ENCODE results near the gene NOL9. TPM values are rescaled to one million over a fixed set of nuclear protein-coding genes. Genes with fewer than 3 reads are reported as not detected.

The NOL9 gene
- total and polyA plus RNA-seq, 2 of the 13 experiments (the other 11 are each of a cell fraction or from before 2014, with no cell fraction given) = 18.0 to 24.7 TPM

- TF ChIP-seq ZNF670 (CRISPR knock-in tag; IDR thresholded peaks at IDR 0.05; ENCODE audit: borderline replicate concordance) (no peak), ARNTL (CRISPR knock-in tag; IDR thresholded peaks at IDR 0.05) (no peak), SP4 (CRISPR knock-in tag; IDR thresholded peaks at IDR 0.05) (no peak), TCF7L2 (IDR thresholded peaks at IDR 0.05; ENCODE audit: low read depth, low read length) (no peak), DNMT1 (CRISPR knock-in tag; IDR thresholded peaks at IDR 0.05) (no peak), SKI (IDR thresholded peaks at IDR 0.05; ENCODE audit: partially characterized antibody) (no peak), ZNF30 (CRISPR knock-in tag; IDR thresholded peaks at IDR 0.05) (no peak), MTA1 (CRISPR knock-in tag; IDR thresholded peaks at IDR 0.05; ENCODE audit: borderline replicate concordance) (no peak)
These were observed 69.5 kb downstream of the NOL9 start (continued) for GRCh38 chr1:6484826-6485167.

DNA sequence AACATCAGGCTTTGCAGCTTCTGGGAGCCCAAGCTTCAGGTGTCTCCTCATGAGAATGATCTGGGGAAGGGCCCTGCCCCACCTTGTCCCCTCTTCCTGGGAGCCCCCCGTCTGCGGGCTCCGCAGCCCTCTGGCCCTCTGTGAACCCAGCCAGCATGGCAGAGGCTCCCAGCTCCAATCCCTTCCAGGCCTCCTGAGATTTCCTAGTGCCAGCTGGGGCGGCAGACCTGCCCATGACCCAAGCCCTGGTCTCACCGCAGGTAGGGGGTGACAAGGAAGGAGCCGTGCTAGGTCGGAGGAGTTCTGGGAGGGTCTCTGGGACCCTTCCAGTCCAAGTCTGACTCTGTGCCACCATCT lies 70.6 kb downstream of the NOL9 start:
- DNase-seq (ENCODE audit: low spot score) = no peak
- no peaks in the 10 kb centered on the region for H3K36me3 ChIP-seq (replicated peaks in 1 of 2; ENCODE audit: control insufficient read depth in 1 of 2, insufficient read depth in 2 of 2, low read length in 2 of 2)
- WGBS (ENCODE audit: low lambda C conversion rate) = 88% methylated on average over 7 of the region's 7 CpGs
- H3K27ac ChIP-seq (ENCODE audit: extremely low read length, insufficient read depth, low read length) = no peak overlapping the region
- POLR2A ChIA-PET = no interaction called here
- H2AFZ ChIP-seq (ENCODE audit: low read length) = no peak overlapping the region
- FAIRE-seq = no peak
- H4K20me1 ChIP-seq (ENCODE audit: insufficient read depth, low read length) = no peaks in the 10 kb centered on the region
- BruUV-seq (replicated peaks) = no TSS peak
- CTCF ChIA-PET (ENCODE audit: low intra/inter-chr PET ratio, low total read pairs) = no interaction called here
- H3K79me2 ChIP-seq (ENCODE audit: insufficient read depth, low read length) = no peaks in the 10 kb centered on the region
- no peak overlapping the region for H3K4me2 ChIP-seq (ENCODE audit: low read depth, low read length)
- H3K27me3 ChIP-seq (ENCODE audit: control insufficient read depth in 1 of 2, insufficient read depth in 2 of 2, low read length in 2 of 2) = peaks cover 0 to 3% of the 10 kb centered on the region in 2 experiments; a peak in 1 of 5 replicates
- H3K9me3 ChIP-seq (ENCODE audit: low read length) = no peaks in the 10 kb centered on the region
- intact Hi-C loops (cut with micrococcal nuclease; ENCODE audit: unreplicated experiment) = no loop called here
- H3K4me1 ChIP-seq (ENCODE audit: insufficient read depth, low read length) = peaks cover 28% of the 10 kb centered on the region
- in situ Hi-C loops (cut with HindIII; ENCODE audit: extremely low pct_ligation_motif_present, low pct_unique_long_range_greater_than_20kb) = loop anchor here (5.0 to 25.0 kb wide), 2 partner anchors 44 to 729 kb away; no protein-coding TSS in a partner anchor
- no peak for ATAC-seq
- no peak overlapping the region for H3K4me3 ChIP-seq (replicated peaks in 1 of 3; ENCODE audit: insufficient read depth in 1 of 3, low read depth in 2 of 3, low read length in 3 of 3)
- no peak overlapping the region for H3K9ac ChIP-seq (ENCODE audit: insufficient read depth, low read depth, low read length)
- TF ChIP-seq HMG20B (CRISPR knock-in tag; conservative IDR thresholded peaks at IDR 0.05) = no peak
- no peak for TF ChIP-seq SIX4 (CRISPR knock-in tag; IDR thresholded peaks at IDR 0.05)
- TF ChIP-seq, protein P1, sequence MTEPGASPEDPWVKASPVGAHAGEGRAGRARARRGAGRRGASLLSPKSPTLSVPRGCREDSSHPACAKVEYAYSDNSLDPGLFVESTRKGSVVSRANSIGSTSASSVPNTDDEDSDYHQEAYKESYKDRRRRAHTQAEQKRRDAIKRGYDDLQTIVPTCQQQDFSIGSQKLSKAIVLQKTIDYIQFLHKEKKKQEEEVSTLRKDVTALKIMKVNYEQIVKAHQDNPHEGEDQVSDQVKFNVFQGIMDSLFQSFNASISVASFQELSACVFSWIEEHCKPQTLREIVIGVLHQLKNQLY (CRISPR knock-in tag; IDR thresholded peaks at IDR 0.05) = no peak
- no peak for TF ChIP-seq JARID2 (CRISPR knock-in tag; IDR thresholded peaks at IDR 0.05; ENCODE audit: insufficient replicate concordance)
- TF ChIP-seq MEIS1 (CRISPR knock-in tag; IDR thresholded peaks at IDR 0.05; ENCODE audit: borderline replicate concordance) = no peak
- TF ChIP-seq ISX (CRISPR knock-in tag; conservative IDR thresholded peaks at IDR 0.05) = no peak
- TF ChIP-seq ZFP90 (CRISPR knock-in tag; IDR thresholded peaks at IDR 0.05; ENCODE audit: borderline replicate concordance) = no peak
- TF ChIP-seq GMEB1 (CRISPR knock-in tag; IDR thresholded peaks at IDR 0.05; ENCODE audit: borderline replicate concordance) = no peak
- TF ChIP-seq ZFP36 (IDR thresholded peaks at IDR 0.05; ENCODE audit: borderline replicate concordance, low read depth, low read length, partially characterized antibody) = no peak
- TF ChIP-seq ZFP62 (CRISPR knock-in tag; IDR thresholded peaks at IDR 0.05) = no peak
- TF ChIP-seq, protein P2, sequence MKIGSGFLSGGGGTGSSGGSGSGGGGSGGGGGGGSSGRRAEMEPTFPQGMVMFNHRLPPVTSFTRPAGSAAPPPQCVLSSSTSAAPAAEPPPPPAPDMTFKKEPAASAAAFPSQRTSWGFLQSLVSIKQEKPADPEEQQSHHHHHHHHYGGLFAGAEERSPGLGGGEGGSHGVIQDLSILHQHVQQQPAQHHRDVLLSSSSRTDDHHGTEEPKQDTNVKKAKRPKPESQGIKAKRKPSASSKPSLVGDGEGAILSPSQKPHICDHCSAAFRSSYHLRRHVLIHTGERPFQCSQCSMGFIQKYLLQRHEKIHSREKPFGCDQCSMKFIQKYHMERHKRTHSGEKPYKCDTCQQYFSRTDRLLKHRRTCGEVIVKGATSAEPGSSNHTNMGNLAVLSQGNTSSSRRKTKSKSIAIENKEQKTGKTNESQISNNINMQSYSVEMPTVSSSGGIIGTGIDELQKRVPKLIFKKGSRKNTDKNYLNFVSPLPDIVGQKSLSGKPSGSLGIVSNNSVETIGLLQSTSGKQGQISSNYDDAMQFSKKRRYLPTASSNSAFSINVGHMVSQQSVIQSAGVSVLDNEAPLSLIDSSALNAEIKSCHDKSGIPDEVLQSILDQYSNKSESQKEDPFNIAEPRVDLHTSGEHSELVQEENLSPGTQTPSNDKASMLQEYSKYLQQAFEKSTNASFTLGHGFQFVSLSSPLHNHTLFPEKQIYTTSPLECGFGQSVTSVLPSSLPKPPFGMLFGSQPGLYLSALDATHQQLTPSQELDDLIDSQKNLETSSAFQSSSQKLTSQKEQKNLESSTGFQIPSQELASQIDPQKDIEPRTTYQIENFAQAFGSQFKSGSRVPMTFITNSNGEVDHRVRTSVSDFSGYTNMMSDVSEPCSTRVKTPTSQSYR (CRISPR knock-in tag; IDR thresholded peaks at IDR 0.05; ENCODE audit: borderline replicate concordance) = no peak
- no peak for TF ChIP-seq ATF5 (CRISPR knock-in tag; IDR thresholded peaks at IDR 0.05; ENCODE audit: low read depth)
